HepG2 (cell line): ENCODE measurements around the gene KRTAP5-6. TPM values are rescaled to one million over a fixed set of nuclear protein-coding genes. Genes with fewer than 3 reads are reported as not detected.
A peak's percentile ranks its signal among the peaks of the same experiment; 100 is the strongest.

Source experiments
- ARNTL ChIP-seq: sonication (generic); formaldehyde crosslinking; IDR thresholded peaks from 2 replicates; pipeline ENCODE4 v1.4.0; 2020; ENCODE audit warnings: mild to moderate bottlenecking, missing genetic modification reagents
- GTF2F1 ChIP-seq: fragments of 150-350 bp; IDR thresholded peaks from 2 replicates; pipeline ENCODE4 v1.6.1; 2014; ENCODE audit warnings: low read length
- HNF4G ChIP-seq, 2 experiments: sonication (generic) in 1 of 2; formaldehyde crosslinking in 1 of 2; IDR thresholded peaks; 2 replicates each; pipeline versions ENCODE4 v1.4.0 to v1.6.1; 2011 to 2020; ENCODE audit warnings: borderline replicate concordance in 2 of 2, low read depth in 2 of 2, mild to moderate bottlenecking in 2 of 2, low read length in 1 of 2, missing genetic modification reagents in 1 of 2, moderate library complexity in 1 of 2
- NCOA1 ChIP-seq: sonication (generic); formaldehyde crosslinking; IDR thresholded peaks from 2 replicates; pipeline ENCODE4 v1.9.0; 2021; ENCODE audit warnings: missing genetic modification reagents
- RARA ChIP-seq: IDR thresholded peaks from 2 replicates; pipeline ENCODE4 v1.6.1; 2016; ENCODE audit warnings: missing genetic modification reagents, missing compliant biosample characterization
- TOE1 ChIP-seq: sonication (generic); formaldehyde crosslinking; IDR thresholded peaks from 2 replicates; pipeline ENCODE4 v1.4.0; 2020; ENCODE audit warnings: mild to moderate bottlenecking, missing genetic modification reagents
- ZFX ChIP-seq: sonication (generic); formaldehyde crosslinking; IDR thresholded peaks from 2 replicates; pipeline ENCODE4 v1.4.0; 2020; ENCODE audit warnings: mild to moderate bottlenecking, low read depth, missing genetic modification reagents, moderate library complexity
- ZNF256 ChIP-seq: sonication (generic); formaldehyde crosslinking; conservative IDR thresholded peaks from 2 replicates; pipeline ENCODE4 v1.4.0; 2020; ENCODE audit warnings: missing genetic modification reagents
- ZNF724P ChIP-seq: sonication (generic); formaldehyde crosslinking; IDR thresholded peaks from 2 replicates; pipeline ENCODE4 v1.8.0; 2022; ENCODE audit warnings: missing genetic modification reagents, borderline replicate concordance
- polyA plus RNA-seq, 8 experiments: library from polyadenylated mRNA; depleted of rRNA in 3 of 8; stranded (reverse) in 7 of 8; unstranded in 1 of 8; fragments of >200 nt; fragmentation: Illumina TruSeq in 4 of 8; extraction: Trizol in 4 of 8; gene quantifications; 2 replicates each; pipeline versions ENCODE4 v1.2.1 to v1.2.3, GENCODE V29; 2011 to 2016; ENCODE audit warnings: low read depth in 4 of 8, missing spikeins in 1 of 8, mixed read lengths in 1 of 8; ENCODE audit not compliant: insufficient read depth in 1 of 8
- total RNA-seq, 5 experiments: library from RNA; depleted of rRNA; stranded (reverse); fragments of >200 nt; fragmentation: Illumina TruSeq; extraction: Trizol; gene quantifications; 2 replicates each; pipeline ENCODE4 v1.2.3, GENCODE V29; 2016; ENCODE audit warnings: low read depth in 1 of 5
- TF ChIP-seq, protein P1 (sequence below): sonication (generic); formaldehyde crosslinking; IDR thresholded peaks from 2 replicates; pipeline ENCODE4 v1.4.0; 2020; ENCODE audit warnings: missing genetic modification reagents, low read depth, mild to moderate bottlenecking, borderline replicate concordance
- TF ChIP-seq, protein P2 (sequence below): sonication (generic); formaldehyde crosslinking; IDR thresholded peaks from 2 replicates; pipeline ENCODE4 v1.5.1; 2020; ENCODE audit warnings: missing genetic modification reagents, mild to moderate bottlenecking, borderline replicate concordance
- TF ChIP-seq, protein P3 (sequence below): sonication (generic); formaldehyde crosslinking; IDR thresholded peaks from 2 replicates; pipeline ENCODE4 v1.8.0; 2022; ENCODE audit warnings: missing genetic modification reagents, mild to moderate bottlenecking, moderate library complexity, borderline replicate concordance
- TF ChIP-seq, protein P4 (sequence below): IDR thresholded peaks from 2 replicates; pipeline ENCODE4 v1.6.1; 2018; ENCODE audit warnings: missing genetic modification reagents, mild to moderate bottlenecking, missing compliant biosample characterization
- TF ChIP-seq, protein P5 (sequence below): sonication (generic); formaldehyde crosslinking; IDR thresholded peaks from one replicate; pipeline ENCODE4 v1.5.1; 2020; ENCODE audit warnings: mild to moderate bottlenecking, missing genetic modification reagents; ENCODE audit errors: not compliant biosample characterization

KRTAP5-6 gene
- total and polyA plus RNA-seq, 2 of the 13 experiments (the other 11 are each of a cell fraction or from before 2014, with no cell fraction given) = not detected

DNA sequence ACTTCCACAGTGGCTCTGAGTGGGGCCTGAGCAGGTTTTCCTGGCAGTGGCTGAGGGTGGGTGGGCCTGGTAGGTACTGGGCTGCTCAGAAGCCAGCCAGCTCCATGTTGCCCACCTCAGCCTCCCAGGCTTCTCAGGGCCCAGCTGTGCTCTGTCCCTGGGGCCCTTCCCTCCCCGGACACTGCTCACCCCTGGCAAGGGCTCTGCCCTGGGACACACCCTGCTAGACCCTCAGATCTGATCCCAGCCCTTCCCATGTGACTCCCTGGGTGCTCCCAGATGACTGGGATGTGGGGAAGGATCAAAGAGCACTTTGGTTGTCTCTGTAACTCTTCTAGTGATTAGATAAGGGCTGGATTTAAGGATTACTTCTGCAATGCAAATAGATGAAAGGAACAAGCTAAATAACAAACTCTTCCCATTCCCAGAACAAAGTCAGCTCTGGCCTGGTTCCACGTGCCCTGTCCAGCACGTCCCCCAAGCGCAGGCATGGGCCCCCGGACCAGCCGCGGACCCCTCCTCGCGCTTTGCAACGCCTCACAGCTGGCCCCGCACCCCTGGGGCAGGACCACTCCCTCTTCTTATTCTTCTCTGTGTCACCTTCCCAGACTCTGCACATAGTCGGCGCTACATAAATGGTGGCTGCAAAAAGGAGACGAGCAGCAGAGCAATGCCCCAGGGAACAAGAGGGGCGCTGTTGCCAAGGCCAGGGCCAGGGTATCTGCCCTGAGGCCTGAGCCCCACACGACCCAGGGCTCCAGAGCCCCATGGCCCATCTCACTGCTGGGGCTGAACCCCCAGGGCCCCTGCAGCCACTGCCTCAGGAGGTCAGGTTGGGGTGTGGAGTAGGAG is 5.7 kb upstream of the KRTAP5-6 start (continued):
- TF ChIP-seq, protein P1, sequence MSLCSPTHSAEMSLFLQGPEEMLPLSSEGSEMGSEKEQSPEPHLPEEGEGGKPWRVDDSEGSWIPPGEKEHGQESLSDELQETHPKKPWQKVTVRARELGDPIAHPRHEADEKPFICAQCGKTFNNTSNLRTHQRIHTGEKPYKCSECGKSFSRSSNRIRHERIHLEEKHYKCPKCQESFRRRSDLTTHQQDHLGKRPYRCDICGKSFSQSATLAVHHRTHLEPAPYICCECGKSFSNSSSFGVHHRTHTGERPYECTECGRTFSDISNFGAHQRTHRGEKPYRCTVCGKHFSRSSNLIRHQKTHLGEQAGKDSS = peak; percentile 92; the same call in 1 of the 2 replicates
- TF ChIP-seq RARA (CRISPR knock-in tag) (peak; percentile 92), ARNTL (CRISPR knock-in tag) (peak; percentile 99), ZNF256 (CRISPR knock-in tag) (no peak; the same call in 1 of the 2 replicates), ZFX (CRISPR knock-in tag) (peak; percentile 82), GTF2F1 (no peak), HNF4G (IDR thresholded peaks at IDR 0.05; ENCODE audit: borderline replicate concordance, low read depth, low read length) (peak; percentile 85), HNF4G (CRISPR knock-in tag; IDR thresholded peaks at IDR 0.05; ENCODE audit: borderline replicate concordance, low read depth) (peak; percentile 94; the same call in 1 of the 2 replicates), TOE1 (CRISPR knock-in tag) (peak; percentile 98; the same call in 1 of the 2 replicates), ZNF724P (CRISPR knock-in tag) (0 out of 2 replicates have a peak, but pooled peaks have one; percentile 52), NCOA1 (CRISPR knock-in tag) (peak; percentile 99)
- TF ChIP-seq, protein P2, sequence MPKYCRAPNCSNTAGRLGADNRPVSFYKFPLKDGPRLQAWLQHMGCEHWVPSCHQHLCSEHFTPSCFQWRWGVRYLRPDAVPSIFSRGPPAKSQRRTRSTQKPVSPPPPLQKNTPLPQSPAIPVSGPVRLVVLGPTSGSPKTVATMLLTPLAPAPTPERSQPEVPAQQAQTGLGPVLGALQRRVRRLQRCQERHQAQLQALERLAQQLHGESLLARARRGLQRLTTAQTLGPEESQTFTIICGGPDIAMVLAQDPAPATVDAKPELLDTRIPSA (CRISPR knock-in tag) = no peak
- TF ChIP-seq, protein P3, sequence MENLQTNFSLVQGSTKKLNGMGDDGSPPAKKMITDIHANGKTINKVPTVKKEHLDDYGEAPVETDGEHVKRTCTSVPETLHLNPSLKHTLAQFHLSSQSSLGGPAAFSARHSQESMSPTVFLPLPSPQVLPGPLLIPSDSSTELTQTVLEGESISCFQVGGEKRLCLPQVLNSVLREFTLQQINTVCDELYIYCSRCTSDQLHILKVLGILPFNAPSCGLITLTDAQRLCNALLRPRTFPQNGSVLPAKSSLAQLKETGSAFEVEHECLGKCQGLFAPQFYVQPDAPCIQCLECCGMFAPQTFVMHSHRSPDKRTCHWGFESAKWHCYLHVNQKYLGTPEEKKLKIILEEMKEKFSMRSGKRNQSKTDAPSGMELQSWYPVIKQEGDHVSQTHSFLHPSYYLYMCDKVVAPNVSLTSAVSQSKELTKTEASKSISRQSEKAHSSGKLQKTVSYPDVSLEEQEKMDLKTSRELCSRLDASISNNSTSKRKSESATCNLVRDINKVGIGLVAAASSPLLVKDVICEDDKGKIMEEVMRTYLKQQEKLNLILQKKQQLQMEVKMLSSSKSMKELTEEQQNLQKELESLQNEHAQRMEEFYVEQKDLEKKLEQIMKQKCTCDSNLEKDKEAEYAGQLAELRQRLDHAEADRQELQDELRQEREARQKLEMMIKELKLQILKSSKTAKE = peak; percentile 89
- TF ChIP-seq, protein P4, sequence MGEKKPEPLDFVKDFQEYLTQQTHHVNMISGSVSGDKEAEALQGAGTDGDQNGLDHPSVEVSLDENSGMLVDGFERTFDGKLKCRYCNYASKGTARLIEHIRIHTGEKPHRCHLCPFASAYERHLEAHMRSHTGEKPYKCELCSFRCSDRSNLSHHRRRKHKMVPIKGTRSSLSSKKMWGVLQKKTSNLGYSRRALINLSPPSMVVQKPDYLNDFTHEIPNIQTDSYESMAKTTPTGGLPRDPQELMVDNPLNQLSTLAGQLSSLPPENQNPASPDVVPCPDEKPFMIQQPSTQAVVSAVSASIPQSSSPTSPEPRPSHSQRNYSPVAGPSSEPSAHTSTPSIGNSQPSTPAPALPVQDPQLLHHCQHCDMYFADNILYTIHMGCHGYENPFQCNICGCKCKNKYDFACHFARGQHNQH = peak; percentile 95
- TF ChIP-seq, protein P5, sequence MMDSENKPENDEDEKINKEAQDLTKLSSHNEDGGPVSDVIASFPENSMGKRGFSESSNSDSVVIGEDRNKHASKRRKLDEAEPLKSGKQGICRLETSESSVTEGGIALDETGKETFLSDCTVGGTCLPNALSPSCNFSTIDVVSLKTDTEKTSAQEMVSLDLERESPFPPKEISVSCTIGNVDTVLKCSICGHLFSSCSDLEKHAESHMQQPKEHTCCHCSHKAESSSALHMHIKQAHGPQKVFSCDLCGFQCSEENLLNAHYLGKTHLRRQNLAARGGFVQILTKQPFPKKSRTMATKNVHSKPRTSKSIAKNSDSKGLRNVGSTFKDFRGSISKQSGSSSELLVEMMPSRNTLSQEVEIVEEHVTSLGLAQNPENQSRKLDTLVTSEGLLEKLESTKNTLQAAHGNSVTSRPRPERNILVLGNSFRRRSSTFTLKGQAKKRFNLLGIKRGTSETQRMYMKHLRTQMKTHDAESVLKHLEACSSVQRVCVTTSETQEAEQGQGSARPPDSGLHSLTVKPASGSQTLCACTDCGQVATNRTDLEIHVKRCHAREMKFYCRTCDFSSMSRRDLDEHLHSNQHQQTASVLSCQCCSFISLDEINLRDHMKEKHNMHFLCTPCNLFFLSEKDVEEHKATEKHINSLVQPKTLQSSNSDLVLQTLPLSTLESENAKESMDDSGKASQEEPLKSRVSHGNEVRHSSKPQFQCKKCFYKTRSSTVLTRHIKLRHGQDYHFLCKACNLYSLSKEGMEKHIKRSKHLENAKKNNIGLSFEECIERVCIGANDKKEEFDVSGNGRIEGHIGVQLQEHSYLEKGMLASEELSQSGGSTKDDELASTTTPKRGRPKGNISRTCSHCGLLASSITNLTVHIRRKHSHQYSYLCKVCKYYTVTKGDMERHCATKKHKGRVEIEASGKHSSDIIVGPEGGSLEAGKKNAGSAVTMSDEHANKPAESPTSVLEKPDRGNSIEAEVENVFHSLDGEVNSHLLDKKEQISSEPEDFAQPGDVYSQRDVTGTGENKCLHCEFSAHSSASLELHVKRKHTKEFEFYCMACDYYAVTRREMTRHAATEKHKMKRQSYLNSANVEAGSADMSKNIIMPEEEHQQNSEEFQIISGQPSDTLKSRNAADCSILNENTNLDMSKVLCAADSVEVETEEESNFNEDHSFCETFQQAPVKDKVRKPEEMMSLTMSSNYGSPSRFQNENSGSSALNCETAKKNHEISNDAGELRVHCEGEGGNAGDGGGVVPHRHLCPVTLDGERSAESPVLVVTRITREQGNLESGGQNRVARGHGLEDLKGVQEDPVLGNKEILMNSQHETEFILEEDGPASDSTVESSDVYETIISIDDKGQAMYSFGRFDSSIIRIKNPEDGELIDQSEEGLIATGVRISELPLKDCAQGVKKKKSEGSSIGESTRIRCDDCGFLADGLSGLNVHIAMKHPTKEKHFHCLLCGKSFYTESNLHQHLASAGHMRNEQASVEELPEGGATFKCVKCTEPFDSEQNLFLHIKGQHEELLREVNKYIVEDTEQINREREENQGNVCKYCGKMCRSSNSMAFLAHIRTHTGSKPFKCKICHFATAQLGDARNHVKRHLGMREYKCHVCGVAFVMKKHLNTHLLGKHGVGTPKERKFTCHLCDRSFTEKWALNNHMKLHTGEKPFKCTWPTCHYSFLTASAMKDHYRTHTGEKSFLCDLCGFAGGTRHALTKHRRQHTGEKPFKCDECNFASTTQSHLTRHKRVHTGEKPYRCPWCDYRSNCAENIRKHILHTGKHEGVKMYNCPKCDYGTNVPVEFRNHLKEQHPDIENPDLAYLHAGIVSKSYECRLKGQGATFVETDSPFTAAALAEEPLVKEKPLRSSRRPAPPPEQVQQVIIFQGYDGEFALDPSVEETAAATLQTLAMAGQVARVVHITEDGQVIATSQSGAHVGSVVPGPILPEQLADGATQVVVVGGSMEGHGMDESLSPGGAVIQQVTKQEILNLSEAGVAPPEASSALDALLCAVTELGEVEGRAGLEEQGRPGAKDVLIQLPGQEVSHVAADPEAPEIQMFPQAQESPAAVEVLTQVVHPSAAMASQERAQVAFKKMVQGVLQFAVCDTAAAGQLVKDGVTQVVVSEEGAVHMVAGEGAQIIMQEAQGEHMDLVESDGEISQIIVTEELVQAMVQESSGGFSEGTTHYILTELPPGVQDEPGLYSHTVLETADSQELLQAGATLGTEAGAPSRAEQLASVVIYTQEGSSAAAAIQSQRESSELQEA (CRISPR knock-in tag) = no peak
